ENCODE data around the gene TULP3. TPM values are rescaled to one million over a fixed set of nuclear protein-coding genes. Genes with fewer than 3 reads are reported as not detected.
A peak's percentile ranks its signal among the peaks of the same experiment; 100 is the strongest.

The TULP3 gene
- 10 to 100 TPM; 27.3 to 45.6 (median 42.1) TPM for total RNA-seq
- 10 to 100 TPM; 32.4 to 58.6 TPM for polyA plus RNA-seq
- long read RNA-seq, donor 1, transcript TULP3-202 (11 exons, 3,076 nt) = major isoform, 34 of 72 reads
- long read RNA-seq, donor 1, partial matches to known transcripts = 4 of 72 reads
- long read RNA-seq, donor 1, other reads (novel, unspliced or antisense) = 33 of 72 reads
- long read RNA-seq, donor 2, transcript TULP3-202 (11 exons, 3,076 nt) = major isoform, 12 of 32 reads
- long read RNA-seq, donor 2, partial matches to known transcripts = 20 of 32 reads
- long read RNA-seq, donor 2, other reads (novel, unspliced or antisense) = 0 of 32 reads
- long read RNA-seq, donor 3, transcript TULP3-202 (11 exons, 3,076 nt) = major isoform, 32 of 57 reads
- long read RNA-seq, donor 3, partial matches to known transcripts = 4 of 57 reads
- long read RNA-seq, donor 3, other reads (novel, unspliced or antisense) = 20 of 57 reads

- 0 to 1% (median 0%) methylated on average over 66 to 83 of the region's 83 CpGs for WGBS, 3 donors
- Histone ChIP-seq H3K27me3 (no peaks in the 10 kb centered on the region), H3K4me1 (ENCODE audit: insufficient read depth) (peaks cover 13% of the 10 kb centered on the region), H3K27ac (peak within 1 kb of the TSS; percentile 82 to 98), H3K36me3 (no peaks in the 10 kb centered on the region), H3K4me3 (peak within 1 kb of the TSS; percentile 97), H3K9me3 (no peaks in the 10 kb centered on the region)
- peak; percentile 99 to 100 (median 99) for DNase-seq
- peak in 2 of 3 donors; percentile 30 to 32 for TF ChIP-seq CTCF (IDR thresholded peaks at IDR 0.05)
- no peak for TF ChIP-seq EP300 (IDR thresholded peaks at IDR 0.05)
- TF ChIP-seq POLR2A (IDR thresholded peaks at IDR 0.05) = peak; percentile 96
- intact Hi-C loops (cut with DNase I) = no loop called here
Observed at GRCh38 chr12:2890388-2891239, at the start of gene TULP3. TSS of gene TULP3 (plus strand) at chr12:2890891. CDS start at chr12:2890948, 57 bp downstream.

GRCh38 chr12:2841056-2841650 lies 49.5 kb upstream of the TULP3 start:
- no peak overlapping the region for H3K4me3 ChIP-seq
- DNase-seq = no peak
- H3K9me3 ChIP-seq = no peaks in the 10 kb centered on the region
- H3K4me1 ChIP-seq (ENCODE audit: insufficient read depth) = no peaks in the 10 kb centered on the region
- H3K36me3 ChIP-seq = no peaks in the 10 kb centered on the region
- no peak overlapping the region for H3K27ac ChIP-seq
- intact Hi-C loops (cut with DNase I) = no loop called here
- 61 to 66% (median 62%) methylated on average over 9 of the region's 9 CpGs for WGBS, 3 donors
- TF ChIP-seq EP300 (IDR thresholded peaks at IDR 0.05) = no peak
- TF ChIP-seq CTCF (IDR thresholded peaks at IDR 0.05) = no peak
- TF ChIP-seq POLR2A (IDR thresholded peaks at IDR 0.05) = no peak
- H3K27me3 ChIP-seq = no peaks in the 10 kb centered on the region

GRCh38 chr12:2842948-2843347 lies 47.7 kb upstream of the TULP3 start:
- WGBS, 3 donors = 70 to 84% (median 79%) methylated on average over 5 of the region's 5 CpGs

More at GRCh38 chr12:2842948-2843347, 47.7 kb upstream of the TULP3 start:
- no peaks in the 10 kb centered on the region for H3K36me3 ChIP-seq
- no peak overlapping the region for H3K4me3 ChIP-seq
- no peaks in the 10 kb centered on the region for H3K27me3 ChIP-seq
- no peak for DNase-seq
- H3K27ac ChIP-seq = no peak overlapping the region
- no peaks in the 10 kb centered on the region for H3K9me3 ChIP-seq
- no peaks in the 10 kb centered on the region for H3K4me1 ChIP-seq (ENCODE audit: insufficient read depth)
- intact Hi-C loops (cut with DNase I) = no loop called here
- no peak for TF ChIP-seq POLR2A (IDR thresholded peaks at IDR 0.05)
- TF ChIP-seq CTCF (IDR thresholded peaks at IDR 0.05) = no peak
- no peak for TF ChIP-seq EP300 (IDR thresholded peaks at IDR 0.05)
